ENCODE data around the gene CKB. TPM values are rescaled to one million over a fixed set of nuclear protein-coding genes. Genes with fewer than 3 reads are reported as not detected.

The CKB gene
- total and polyA plus RNA-seq, 2 donors (not counting 1 experiment from before 2014, with no cell fraction given), result 3.1 to 4.7 TPM

DNA sequence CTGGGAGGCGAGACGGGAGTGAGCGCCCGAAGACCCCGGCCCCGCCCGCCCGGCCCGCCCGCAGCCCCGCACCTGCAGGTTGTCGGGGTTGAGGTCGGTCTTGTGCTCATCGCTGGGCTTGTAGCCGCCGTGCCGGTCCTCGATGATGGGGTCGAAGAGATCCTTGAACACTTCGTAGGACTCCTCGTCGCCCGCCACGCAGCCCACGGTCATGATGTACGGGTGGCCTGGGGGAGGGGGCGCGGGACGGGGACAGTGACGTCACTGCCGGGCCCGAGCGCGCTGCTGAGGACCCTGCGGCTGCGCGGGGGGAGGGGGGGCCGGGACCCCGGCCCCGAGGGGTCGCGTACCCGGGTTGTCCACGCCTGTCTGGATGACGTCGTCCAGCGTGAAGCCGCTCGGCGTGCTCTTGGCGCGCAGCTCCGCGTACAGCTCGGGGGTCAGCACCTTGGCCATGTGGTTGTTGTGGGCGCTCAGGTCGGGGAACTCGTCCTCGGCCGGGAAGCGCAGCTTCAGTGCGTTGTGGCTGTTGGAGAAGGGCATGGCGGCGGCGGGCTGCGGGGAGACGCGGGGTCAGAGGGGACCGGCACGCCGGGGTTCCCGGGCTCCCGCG, 573 bp downstream of the CKB start:
- ChIA-PET CTCF (interaction anchor here (1.3 to 6.1 kb wide), 5 partner anchors 7 to 158 kb away, joined by 3 to 128 read pairs (median 4); partner anchors contain the start of gene TRMT61A), POLR2A (interaction anchor here (0.7 kb wide), 1 partner anchor 1205 kb away, joined by 3 read pairs; no protein-coding TSS in a partner anchor)
- TF ChIP-seq EZH2 (IDR thresholded peaks at IDR 0.05; ENCODE audit: borderline replicate concordance, insufficient read depth, low read depth, low read length, poor library complexity, severe bottlenecking), result peak; percentile 96
- TF ChIP-seq, protein P1, sequence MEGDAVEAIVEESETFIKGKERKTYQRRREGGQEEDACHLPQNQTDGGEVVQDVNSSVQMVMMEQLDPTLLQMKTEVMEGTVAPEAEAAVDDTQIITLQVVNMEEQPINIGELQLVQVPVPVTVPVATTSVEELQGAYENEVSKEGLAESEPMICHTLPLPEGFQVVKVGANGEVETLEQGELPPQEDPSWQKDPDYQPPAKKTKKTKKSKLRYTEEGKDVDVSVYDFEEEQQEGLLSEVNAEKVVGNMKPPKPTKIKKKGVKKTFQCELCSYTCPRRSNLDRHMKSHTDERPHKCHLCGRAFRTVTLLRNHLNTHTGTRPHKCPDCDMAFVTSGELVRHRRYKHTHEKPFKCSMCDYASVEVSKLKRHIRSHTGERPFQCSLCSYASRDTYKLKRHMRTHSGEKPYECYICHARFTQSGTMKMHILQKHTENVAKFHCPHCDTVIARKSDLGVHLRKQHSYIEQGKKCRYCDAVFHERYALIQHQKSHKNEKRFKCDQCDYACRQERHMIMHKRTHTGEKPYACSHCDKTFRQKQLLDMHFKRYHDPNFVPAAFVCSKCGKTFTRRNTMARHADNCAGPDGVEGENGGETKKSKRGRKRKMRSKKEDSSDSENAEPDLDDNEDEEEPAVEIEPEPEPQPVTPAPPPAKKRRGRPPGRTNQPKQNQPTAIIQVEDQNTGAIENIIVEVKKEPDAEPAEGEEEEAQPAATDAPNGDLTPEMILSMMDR (IDR thresholded peaks at IDR 0.05), result no peak
- 2% methylated on average over 74 of the region's 74 CpGs for WGBS (ENCODE audit: insufficient coverage)
- Histone ChIP-seq H3K36me3 (replicated peaks in 1 of 2; ENCODE audit: control extremely low read depth in 1 of 2, control insufficient read depth in 1 of 2, extremely low read depth in 1 of 2, insufficient read depth in 2 of 2, low read length in 1 of 2) (no peaks in the 10 kb centered on the region), H3K27me3 (replicated peaks in 1 of 4; ENCODE audit: control extremely low read depth in 1 of 4, control insufficient read depth in 3 of 4, insufficient read depth in 4 of 4, low read length in 3 of 4) (peaks cover 0 to 32% (median 11%) of the 10 kb centered on the region in 4 experiments), H3K27ac (ENCODE audit: low read length in 2 of 2) (no peak overlapping the region), H3K79me2 (ENCODE audit: control insufficient read depth, insufficient read depth, low read length) (no peaks in the 10 kb centered on the region), H4K20me1 (ENCODE audit: control insufficient read depth, insufficient read depth, low read length, poor library complexity, severe bottlenecking) (peaks cover 11% of the 10 kb centered on the region), H3K4me2 (replicated peaks; ENCODE audit: low read depth, low read length, poor library complexity, severe bottlenecking) (peak overlapping the region; percentile 98), H3K4me3 (ENCODE audit: control extremely low read depth in 1 of 5, extremely low read depth in 1 of 5, insufficient read depth in 1 of 5, low read depth in 2 of 5, low read length in 4 of 5) (peak overlapping the region; percentile 26 to 75 (median 52)), H2AFZ (ENCODE audit: insufficient read depth, low read depth, low read length, poor library complexity, severe bottlenecking) (peak overlapping the region; percentile 67), H3K9me3 (ENCODE audit: control extremely low read depth in 1 of 3, control insufficient read depth in 2 of 3, insufficient read depth in 1 of 3, low read length in 2 of 3) (peaks cover 0 to 14% (median 0%) of the 10 kb centered on the region in 3 donors), H3K9ac (ENCODE audit: low read length) (peak overlapping the region; percentile 66), H3K4me1 (ENCODE audit: control insufficient read depth in 2 of 2, insufficient read depth in 2 of 2, low read length in 2 of 2) (peaks cover 27 to 41% of the 10 kb centered on the region in 2 donors)
- Mint-ChIP-seq H3K9me3 (ENCODE audit: insufficient read depth) (no peaks in the 10 kb centered on the region), H3K27me3 (peaks cover 3% of the 10 kb centered on the region), H3K27ac (no peak overlapping the region), H3K4me1 (peaks cover 25% of the 10 kb centered on the region), H3K4me3 (peak overlapping the region; percentile 82)
- ATAC-seq (ENCODE audit: low read depth), result no peak
- intact Hi-C loops (cut with micrococcal nuclease), result loop anchor here (1.0 kb wide), 1 partner anchor 7 kb away; the partner anchor contains the start of gene TRMT61A
- DNase-seq, result peak; percentile 57
